Adrenal gland (tissue), 5 donors: ENCODE measurements around the gene MNT.

Experiments used
- POLR2A ChIP-seq, 2 donors: fragments of 450-650 bp; IDR thresholded peaks; one replicate each; pipeline ENCODE4 v1.6.1; 2017; ENCODE audit warnings: antibody characterized with exemption in 2 of 2, mild to moderate bottlenecking in 2 of 2, moderate library complexity in 1 of 2
- TF ChIP-seq, protein P1 (sequence below), 6 experiments: fragments of 450-650 bp in 4 of 6; fragments of 200-600 bp in 2 of 6; sonication (generic) in 1 of 6; IDR thresholded peaks; 1 replicate in 5 of 6; 2 replicates in 1 of 6; pipeline versions ENCODE4 v1.5.1 to v1.8.0; 2016 to 2021; ENCODE audit warnings: antibody characterized with exemption in 6 of 6, mild to moderate bottlenecking in 2 of 6, moderate library complexity in 1 of 6
- donor health status: DM: no; HTN: no; CAD: no.

DNA sequence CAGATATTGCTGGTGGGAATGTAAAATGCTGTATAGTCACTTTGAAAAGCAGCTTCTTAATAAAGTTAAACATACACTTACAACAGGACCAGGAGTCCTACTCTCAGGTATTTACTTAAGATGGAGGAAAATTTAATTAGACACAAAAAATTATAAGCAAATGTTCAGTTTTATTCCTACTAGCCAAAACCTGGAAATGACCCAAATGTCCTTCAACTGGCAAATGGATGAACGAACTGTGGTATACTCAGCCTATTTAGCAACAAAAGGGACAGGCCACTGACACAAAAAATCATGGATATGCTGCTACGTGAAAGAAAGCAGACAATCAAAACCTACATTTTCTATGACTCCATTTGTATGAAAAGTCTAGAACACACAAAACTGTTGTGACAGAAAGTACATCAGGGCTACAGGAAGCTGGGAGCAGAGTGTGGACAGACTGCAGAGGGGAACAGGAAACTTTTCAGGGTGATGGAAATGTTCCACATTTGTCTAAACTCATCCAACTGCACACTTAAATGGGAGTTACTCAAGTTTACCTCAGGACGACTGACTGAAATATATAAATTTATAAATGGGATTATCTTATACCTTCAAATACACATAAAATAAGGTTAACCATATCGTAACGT is 49.3 kb upstream of the MNT start:
- TF ChIP-seq, protein P1, sequence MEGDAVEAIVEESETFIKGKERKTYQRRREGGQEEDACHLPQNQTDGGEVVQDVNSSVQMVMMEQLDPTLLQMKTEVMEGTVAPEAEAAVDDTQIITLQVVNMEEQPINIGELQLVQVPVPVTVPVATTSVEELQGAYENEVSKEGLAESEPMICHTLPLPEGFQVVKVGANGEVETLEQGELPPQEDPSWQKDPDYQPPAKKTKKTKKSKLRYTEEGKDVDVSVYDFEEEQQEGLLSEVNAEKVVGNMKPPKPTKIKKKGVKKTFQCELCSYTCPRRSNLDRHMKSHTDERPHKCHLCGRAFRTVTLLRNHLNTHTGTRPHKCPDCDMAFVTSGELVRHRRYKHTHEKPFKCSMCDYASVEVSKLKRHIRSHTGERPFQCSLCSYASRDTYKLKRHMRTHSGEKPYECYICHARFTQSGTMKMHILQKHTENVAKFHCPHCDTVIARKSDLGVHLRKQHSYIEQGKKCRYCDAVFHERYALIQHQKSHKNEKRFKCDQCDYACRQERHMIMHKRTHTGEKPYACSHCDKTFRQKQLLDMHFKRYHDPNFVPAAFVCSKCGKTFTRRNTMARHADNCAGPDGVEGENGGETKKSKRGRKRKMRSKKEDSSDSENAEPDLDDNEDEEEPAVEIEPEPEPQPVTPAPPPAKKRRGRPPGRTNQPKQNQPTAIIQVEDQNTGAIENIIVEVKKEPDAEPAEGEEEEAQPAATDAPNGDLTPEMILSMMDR (IDR thresholded peaks at IDR 0.05): no peak
- no peak for TF ChIP-seq POLR2A (IDR thresholded peaks at IDR 0.05)
